GM12878 (cell line): ENCODE data around the gene MMP13. TPM values are rescaled to one million over a fixed set of nuclear protein-coding genes. Genes with fewer than 3 reads are reported as not detected.

ENCODE experiments used
- ASH2L ChIP-seq: fragments of 300-600, 200-600 bp; sonication (generic); IDR thresholded peaks from 2 replicates; pipeline ENCODE4 v1.6.1; 2017; ENCODE audit warnings: low read depth, mild to moderate bottlenecking, borderline replicate concordance
- ATF7 ChIP-seq: fragments of 450-650 bp; IDR thresholded peaks from 2 replicates; pipeline ENCODE4 v1.6.1; 2016; ENCODE audit warnings: low read depth, mild to moderate bottlenecking
- CHD4 ChIP-seq: fragments of 200-600 bp; sonication (generic); IDR thresholded peaks from 2 replicates; pipeline ENCODE4 v1.6.1; 2016; ENCODE audit warnings: mild to moderate bottlenecking
- E2F8 ChIP-seq: fragments of 450-650 bp; IDR thresholded peaks from 2 replicates; pipeline ENCODE4 v1.6.1; 2018; ENCODE audit warnings: mild to moderate bottlenecking, low read depth, moderate library complexity; ENCODE audit not compliant: partially characterized antibody
- EED ChIP-seq: sonication (generic); IDR thresholded peaks from 2 replicates; pipeline ENCODE4 v1.6.1; 2016; ENCODE audit warnings: antibody characterized with exemption, low read depth
- ESRRA ChIP-seq: IDR thresholded peaks from 2 replicates; pipeline ENCODE4 v1.6.1; 2012; ENCODE audit warnings: mild to moderate bottlenecking, low read length, improper control_type of control experiment
- EZH2 ChIP-seq: IDR thresholded peaks from 2 replicates; pipeline ENCODE4 v1.6.1; 2012; ENCODE audit warnings: low read depth, mild to moderate bottlenecking, control low read depth, inconsistent platforms, low read length, borderline replicate concordance; ENCODE audit not compliant: control insufficient read depth
- MEF2B ChIP-seq: fragments of 450-650 bp; IDR thresholded peaks from 2 replicates; pipeline ENCODE4 v1.6.1; 2018; ENCODE audit warnings: mild to moderate bottlenecking, moderate library complexity; ENCODE audit not compliant: partially characterized antibody, poor library complexity, severe bottlenecking
- MTA3 ChIP-seq: IDR thresholded peaks from 2 replicates; pipeline ENCODE4 v1.6.1; 2012; ENCODE audit warnings: low read length, inconsistent platforms, borderline replicate concordance
- MYB ChIP-seq: fragments of 150-350 bp; IDR thresholded peaks from 2 replicates; pipeline ENCODE4 v1.6.1; 2014; ENCODE audit warnings: mild to moderate bottlenecking, low read depth, low read length, borderline replicate concordance
- NR2C2 ChIP-seq: IDR thresholded peaks from 2 replicates; pipeline ENCODE4 v1.6.1; 2011; ENCODE audit warnings: borderline replicate concordance, low read depth; ENCODE audit not compliant: control insufficient read depth, insufficient read length
- NR2F1 ChIP-seq: fragments of 450-650 bp; conservative IDR thresholded peaks from 2 replicates; pipeline ENCODE4 v1.6.1; 2017; ENCODE audit warnings: mild to moderate bottlenecking
- PBX3 ChIP-seq: IDR thresholded peaks from 2 replicates; pipeline ENCODE4 v1.6.1; 2011; ENCODE audit warnings: mild to moderate bottlenecking, low read depth, low read length, moderate library complexity; ENCODE audit not compliant: insufficient replicate concordance
- POLR2A ChIP-seq: IDR thresholded peaks from 2 replicates; pipeline ENCODE4 v1.6.1; 2011; ENCODE audit warnings: low read depth, mild to moderate bottlenecking, low read length
- POLR2AphosphoS2 ChIP-seq: IDR thresholded peaks from 2 replicates; pipeline ENCODE4 v1.6.1; 2011; ENCODE audit warnings: low read depth, mild to moderate bottlenecking, low read length, improper control_type of control experiment, moderate library complexity
- POU2F2 ChIP-seq: IDR thresholded peaks from 3 replicates; pipeline ENCODE4 v1.6.1; 2011; ENCODE audit warnings: low read depth, mild to moderate bottlenecking, low read length, borderline replicate concordance
- SREBF2 ChIP-seq: IDR thresholded peaks from 2 replicates; pipeline ENCODE4 v1.6.1; 2012; ENCODE audit warnings: mild to moderate bottlenecking, low read length
- SUPT20H ChIP-seq: IDR thresholded peaks from 2 replicates; pipeline ENCODE4 v1.6.1; 2011; ENCODE audit warnings: low read depth, mild to moderate bottlenecking, low read length, moderate library complexity, borderline replicate concordance; ENCODE audit not compliant: control insufficient read depth
- USF2 ChIP-seq: IDR thresholded peaks from 2 replicates; pipeline ENCODE4 v1.6.1; 2011; ENCODE audit warnings: low read depth, low read length, improper control_type of control experiment, borderline replicate concordance
- YBX1 ChIP-seq: fragments of 450-650 bp; IDR thresholded peaks from 2 replicates; pipeline ENCODE4 v1.6.1; 2016; ENCODE audit warnings: antibody characterized with exemption
- ZBTB4 ChIP-seq: fragments of 450-650 bp; formaldehyde crosslinking; IDR thresholded peaks from 2 replicates; pipeline ENCODE4 v1.4.0; 2022; ENCODE audit warnings: mild to moderate bottlenecking, moderate library complexity
- ZNF207 ChIP-seq: fragments of 450-650 bp; IDR thresholded peaks from 2 replicates; pipeline ENCODE4 v1.6.1; 2014; ENCODE audit warnings: antibody characterized with exemption, mild to moderate bottlenecking, borderline replicate concordance
- ZNF622 ChIP-seq: fragments of 450-650 bp; IDR thresholded peaks from 2 replicates; pipeline ENCODE4 v1.6.1; 2017; ENCODE audit warnings: mild to moderate bottlenecking, inconsistent platforms
- ZZZ3 ChIP-seq: IDR thresholded peaks from 2 replicates; pipeline ENCODE4 v1.6.1; 2011; ENCODE audit warnings: low read depth; ENCODE audit not compliant: control insufficient read depth, insufficient read length
- polyA plus RNA-seq, 11 experiments: library from polyadenylated mRNA; depleted of rRNA in 4 of 11; unstranded in 6 of 11; stranded (reverse) in 5 of 11; fragments of >200 nt; fragmentation: Nextera tagmentation in 4 of 11; fragmentation: Illumina TruSeq in 1 of 11; extraction: Ambion mirVana in 4 of 11; extraction: Trizol in 1 of 11; gene quantifications; 1 replicate in 1 of 11; 2 replicates in 10 of 11; pipeline versions ENCODE4 v1.2.1 to v1.2.3, GENCODE V29; 2011 to 2016; ENCODE audit warnings: inconsistent platforms in 2 of 11, missing spikeins in 2 of 11, low read depth in 1 of 11
- total RNA-seq, 4 experiments: library from RNA; depleted of rRNA in 3 of 4; stranded (reverse); fragments of >200 nt in 3 of 4; fragmentation: Illumina TruSeq in 1 of 4; extraction: Trizol in 1 of 4; gene quantifications; 2 replicates each; pipeline versions ENCODE4 v1.2.1 to v1.2.3, GENCODE V29; 2013 to 2021

Gene MMP13
- total and polyA plus RNA-seq, 10 of the 15 experiments (the other 5 are each of a cell fraction or from before 2014, with no cell fraction given): 0.05 TPM; not detected in 9

GRCh38 chr11:102936864-102937509 lies 18.5 kb downstream of the MMP13 start (continued):
- no peak for TF ChIP-seq E2F8
- TF ChIP-seq NR2F1: peak; percentile 88
- no peak for TF ChIP-seq SREBF2
- TF ChIP-seq MTA3: no peak
- no peak for TF ChIP-seq MYB
- TF ChIP-seq NR2C2: no peak
- no peak for TF ChIP-seq POLR2A
- TF ChIP-seq EZH2: no peak
- no peak for TF ChIP-seq ZZZ3
- TF ChIP-seq SUPT20H: no peak
- TF ChIP-seq MEF2B: peak; percentile 79
- TF ChIP-seq ESRRA: no peak
- 0 out of 2 replicates have a peak, but pooled peaks have one; percentile 10 for TF ChIP-seq ZNF207
- TF ChIP-seq EED: no peak
- TF ChIP-seq ZNF622: no peak
- no peak for TF ChIP-seq PBX3
- TF ChIP-seq ZBTB4 (CRISPR knock-in tag): no peak
- TF ChIP-seq YBX1: no peak
- TF ChIP-seq POU2F2: 0 out of 3 replicates have a peak, but pooled peaks have one; percentile 7
- no peak for TF ChIP-seq CHD4
- no peak for TF ChIP-seq ASH2L
- TF ChIP-seq USF2: no peak
- no peak for TF ChIP-seq POLR2AphosphoS2
- peak; percentile 74 for TF ChIP-seq ATF7
